Neural cell (in vitro differentiated cells): ENCODE data around the gene SND1.

ENCODE experiments used
- EZH2 ChIP-seq: fragments of 200-600, 300-800 bp; shearing (Covaris generic), sonication (generic); IDR thresholded peaks from 2 replicates; pipeline ENCODE4 v1.6.1; 2014; ENCODE audit warnings: antibody characterized with exemption, low read length, borderline replicate concordance, mild to moderate bottlenecking; ENCODE audit not compliant: insufficient read depth, poor library complexity, severe bottlenecking
- MXI1 ChIP-seq: fragments of 450-650 bp; conservative IDR thresholded peaks from 2 replicates; pipeline ENCODE4 v1.6.1; 2014; ENCODE audit warnings: antibody characterized with exemption, mild to moderate bottlenecking; ENCODE audit not compliant: poor library complexity, severe bottlenecking

- no peak for TF ChIP-seq MXI1
- TF ChIP-seq EZH2, result no peak
Measured at GRCh38 chr7:128025380-128025779, 373.4 kb downstream of the SND1 start.
